IMR-90 (cell line): ENCODE data around the gene KMT5C. TPM values are rescaled to one million over a fixed set of nuclear protein-coding genes. Genes with fewer than 3 reads are reported as not detected.

Source experiments
- ATAC-seq: fragments of 200-7000 bp; cut with Tn5 transposase; 2 replicates; pipeline ENCODE4 v1.9.1; 2020; ENCODE audit warnings: low read depth, mild to moderate bottlenecking, moderate library complexity
- BruUV-seq: library from RNA; stranded (reverse); fragments of 400-500 nt; replicated peaks from 2 replicates; lab custom pipeline; 2021; lab: Mats Ljungman, UMichigan
- CTCF ChIA-PET: fragments of 300-600 bp; formaldehyde crosslinking; extraction: SDS; loops from one replicate; lab custom pipeline; 2021; ENCODE audit warnings: antibody characterized with exemption; lab: Yijun Ruan, JAX
- POLR2A ChIA-PET: fragments of 300-600 bp; sonication (Branson Sonifier 250); formaldehyde crosslinking; loops from one replicate; lab custom pipeline; 2022; ENCODE audit warnings: antibody characterized with exemption; ENCODE audit not compliant: unreplicated experiment; lab: Charles Lee
- DNase-seq: peaks from one replicate; pipeline ENCODE4 v3.0.0; 2013
- H2AFZ ChIP-seq: replicated peaks from 2 replicates; pipeline ENCODE3; 2013; ENCODE audit warnings: low read length, mild to moderate bottlenecking; ENCODE audit not compliant: poor library complexity
- H2AK5ac ChIP-seq: 2 replicates; pipeline ENCODE4 v1.6.1; 2013; ENCODE audit warnings: low read depth, low read length, inconsistent platforms
- H2AK9ac ChIP-seq: replicated peaks from 2 replicates; pipeline ENCODE3; 2013; ENCODE audit warnings: mild to moderate bottlenecking, low read depth, low read length, moderate library complexity; ENCODE audit not compliant: poor library complexity
- H2BK120ac ChIP-seq: 2 replicates; pipeline ENCODE4 v1.6.1; 2013; ENCODE audit warnings: low read depth, low read length, inconsistent platforms
- H2BK15ac ChIP-seq: 3 replicates; pipeline ENCODE4 v1.6.1; 2013; ENCODE audit warnings: low read depth, low read length, inconsistent platforms
- H2BK20ac ChIP-seq: 2 replicates; pipeline ENCODE4 v1.6.1; 2013; ENCODE audit warnings: low read depth, mild to moderate bottlenecking, inconsistent platforms, low read length, moderate library complexity
- H2BK5ac ChIP-seq: 2 replicates; pipeline ENCODE4 v1.6.1; 2013; ENCODE audit warnings: mild to moderate bottlenecking, low read depth, low read length, inconsistent platforms; ENCODE audit not compliant: poor library complexity, severe bottlenecking
- H3K14ac ChIP-seq: replicated peaks from 2 replicates; pipeline ENCODE4 v1.6.1; 2013; ENCODE audit warnings: low read depth, low read length, inconsistent platforms
- H3K18ac ChIP-seq: 2 replicates; pipeline ENCODE4 v1.6.1; 2013; ENCODE audit warnings: low read depth, low read length, control low read depth
- H3K23ac ChIP-seq: 2 replicates; pipeline ENCODE4 v1.6.1; 2013; ENCODE audit warnings: low read depth, low read length, inconsistent platforms
- H3K27ac ChIP-seq: 2 replicates; pipeline ENCODE4 v1.5.1; 2013; ENCODE audit warnings: mild to moderate bottlenecking, control low read depth, low read length; ENCODE audit not compliant: insufficient read depth
- H3K27me3 ChIP-seq: 2 replicates; pipeline ENCODE4 v1.6.1; 2013; ENCODE audit warnings: low read length; ENCODE audit not compliant: control insufficient read depth, insufficient read depth
- H3K36me3 ChIP-seq: 2 replicates; pipeline ENCODE4 v1.6.1; 2013; ENCODE audit warnings: low read length, mixed read lengths; ENCODE audit not compliant: control insufficient read depth, insufficient read depth
- H3K4ac ChIP-seq: 2 replicates; pipeline ENCODE4 v1.6.1; 2013; ENCODE audit warnings: low read depth, low read length, inconsistent platforms
- H3K4me1 ChIP-seq: 2 replicates; pipeline ENCODE4 v1.6.1; 2013; ENCODE audit warnings: low read length, mixed read lengths; ENCODE audit not compliant: control insufficient read depth, insufficient read depth
- H3K4me2 ChIP-seq: 2 replicates; pipeline ENCODE4 v1.6.1; 2013; ENCODE audit warnings: low read depth, mild to moderate bottlenecking, control low read depth, low read length, moderate library complexity
- H3K4me3 ChIP-seq: 2 replicates; pipeline ENCODE4 v1.5.1; 2013; ENCODE audit warnings: low read depth, mild to moderate bottlenecking, control low read depth, low read length, moderate library complexity; ENCODE audit not compliant: insufficient read depth
- H3K56ac ChIP-seq: 2 replicates; pipeline ENCODE4 v1.6.1; 2013; ENCODE audit warnings: low read length, inconsistent platforms; ENCODE audit not compliant: insufficient read depth; ENCODE audit errors: extremely low read depth
- H3K79me1 ChIP-seq, 2 experiments: 2 replicates each; pipeline ENCODE4 v1.6.1; 2013; ENCODE audit warnings: low read length in 2 of 2, inconsistent platforms in 1 of 2, low read depth in 1 of 2
- H3K9ac ChIP-seq: 2 replicates; pipeline ENCODE4 v1.6.1; 2013; ENCODE audit warnings: low read depth, low read length, control low read depth
- H3K9me1 ChIP-seq: 2 replicates; pipeline ENCODE4 v1.6.1; 2013; ENCODE audit warnings: low read length, inconsistent platforms; ENCODE audit not compliant: insufficient read depth
- H3K9me3 ChIP-seq: 2 replicates; pipeline ENCODE4 v1.6.1; 2013; ENCODE audit warnings: low read length; ENCODE audit not compliant: control insufficient read depth, insufficient read depth
- H4K20me1 ChIP-seq: 2 replicates; pipeline ENCODE4 v1.6.1; 2013; ENCODE audit warnings: low read length, inconsistent platforms; ENCODE audit not compliant: insufficient read depth
- H4K5ac ChIP-seq: 2 replicates; pipeline ENCODE4 v1.6.1; 2013; ENCODE audit warnings: mild to moderate bottlenecking, low read depth, low read length, control low read depth
- H4K8ac ChIP-seq, 2 experiments: 2 replicates each; pipeline ENCODE4 v1.6.1; 2013; ENCODE audit warnings: low read depth in 2 of 2, low read length in 2 of 2, control low read depth in 1 of 2, inconsistent platforms in 1 of 2
- H4K91ac ChIP-seq: 2 replicates; pipeline ENCODE4 v1.6.1; 2013; ENCODE audit warnings: low read depth, low read length, inconsistent platforms; ENCODE audit not compliant: insufficient read depth
- CEBPB ChIP-seq: IDR thresholded peaks from 2 replicates; pipeline ENCODE4 v1.6.1; 2012; ENCODE audit warnings: low read depth, low read length, improper control_type of control experiment
- ELK1 ChIP-seq: fragments of 150-350 bp; IDR thresholded peaks from 2 replicates; pipeline ENCODE4 v1.6.1; 2016; ENCODE audit warnings: low read depth, mild to moderate bottlenecking, low read length, moderate library complexity, borderline replicate concordance
- FOS ChIP-seq: fragments of 150-350 bp; IDR thresholded peaks from 2 replicates; pipeline ENCODE4 v1.6.1; 2016; ENCODE audit warnings: low read depth, low read length
- MAFK ChIP-seq: IDR thresholded peaks from 2 replicates; pipeline ENCODE4 v1.6.1; 2012; ENCODE audit warnings: low read depth, low read length, improper control_type of control experiment
- MAZ ChIP-seq: IDR thresholded peaks from 2 replicates; pipeline ENCODE4 v1.6.1; 2012; ENCODE audit warnings: low read depth, mild to moderate bottlenecking, low read length, improper control_type of control experiment, moderate library complexity, borderline replicate concordance
- MXI1 ChIP-seq: IDR thresholded peaks from 2 replicates; pipeline ENCODE4 v1.6.1; 2012; ENCODE audit warnings: low read depth, mild to moderate bottlenecking, low read length, moderate library complexity, borderline replicate concordance
- NFE2L2 ChIP-seq: fragments of 150-350 bp; IDR thresholded peaks from 2 replicates; pipeline ENCODE4 v1.6.1; 2016; ENCODE audit warnings: low read depth, mild to moderate bottlenecking, low read length
- RAD21 ChIP-seq: IDR thresholded peaks from 2 replicates; pipeline ENCODE4 v1.6.1; 2012; ENCODE audit warnings: low read length, improper control_type of control experiment
- RCOR1 ChIP-seq: IDR thresholded peaks from 2 replicates; pipeline ENCODE4 v1.6.1; 2012; ENCODE audit warnings: mild to moderate bottlenecking, low read length, improper control_type of control experiment; ENCODE audit not compliant: insufficient replicate concordance
- RFX5 ChIP-seq: IDR thresholded peaks from 2 replicates; pipeline ENCODE4 v1.8.0; 2012; ENCODE audit warnings: low read depth, mild to moderate bottlenecking, low read length, moderate library complexity
- SMC3 ChIP-seq: fragments of 150-350 bp; IDR thresholded peaks from 2 replicates; pipeline ENCODE4 v1.6.1; 2016; ENCODE audit warnings: low read depth, mild to moderate bottlenecking, antibody characterized with exemption, low read length, moderate library complexity
- USF2 ChIP-seq: fragments of 150-350 bp; IDR thresholded peaks from 2 replicates; pipeline ENCODE4 v1.6.1; 2017; ENCODE audit warnings: mild to moderate bottlenecking, antibody characterized with exemption, low read length, low read depth
- WGBS, 2 experiments: methylation state at CpG; one replicate each; pipeline versions ENCODE4 v1.1.5 to v1.1.7; 2013; ENCODE audit warnings: missing lambda C conversion rate in 2 of 2; ENCODE audit not compliant: insufficient read length in 1 of 2; ENCODE audit errors: extremely low coverage in 2 of 2; 5-methylcytosine and 5-hydroxymethylcytosine counted together
- dilution Hi-C: fragments of 300-500 bp; cut with HindIII; formaldehyde crosslinking; loops from one replicate; pipeline ENCODE4 v1.14.3; 2018; ENCODE audit warnings: low sequenced_read_pairs; ENCODE audit not compliant: unreplicated experiment
- in situ Hi-C: fragments of 300-500 bp; cut with MboI; formaldehyde crosslinking; loops from 3 replicates; pipeline ENCODE4 v1.14.3; 2019; ENCODE audit warnings: low sequenced_read_pairs, inconsistent platforms, mixed read lengths
- intact Hi-C: fragments of 100-400 bp; cut with micrococcal nuclease; formaldehyde crosslinking; loops from 2 replicates; pipeline ENCODE4 v1.10.0; 2022
- polyA plus RNA-seq, 3 experiments: library from polyadenylated mRNA; depleted of rRNA; stranded (reverse); fragments of >200 nt; gene quantifications; 2 replicates each; pipeline ENCODE4 v1.2.3, GENCODE V29; 2012; ENCODE audit warnings: low replicate concordance in 1 of 3
- total RNA-seq: library from RNA; depleted of rRNA; stranded (reverse); fragments of >200 nt; gene quantifications from 2 replicates; pipeline ENCODE4 v1.2.3, GENCODE V29; 2012

The KMT5C gene
- total and polyA plus RNA-seq, 2 of the 4 experiments (the other 2 are of a cell fraction): 1.8 to 5.9 TPM

- 64% methylated on average over 7 of the region's 12 CpGs; no CpG with 5 or more reads in 1 of the 2 experiments for WGBS, 2 experiments
- Histone ChIP-seq H3K23ac (no peak overlapping the region), H3K4me2 (no peak overlapping the region), H3K4me3 (no peak overlapping the region), H2AK9ac (no peak overlapping the region), H3K4me1 (no peaks in the 10 kb centered on the region; the same call in 1 of the 2 replicates), H3K56ac (no peak overlapping the region), H3K9ac (no peak overlapping the region), H4K8ac (no peak overlapping the region), H3K27me3 (peaks cover 18% of the 10 kb centered on the region), H3K9me1 (no peaks in the 10 kb centered on the region), H2BK5ac (no peak overlapping the region), H3K27ac (no peak overlapping the region), H2BK15ac (no peak overlapping the region), H4K91ac (no peak overlapping the region), H4K5ac (no peak overlapping the region), H3K4ac (no peak overlapping the region), H3K36me3 (no peaks in the 10 kb centered on the region), H2AK5ac (no peak overlapping the region), H2AFZ (no peak overlapping the region), H3K14ac (no peak overlapping the region), H3K79me1 (no peaks in the 10 kb centered on the region), H2BK120ac (no peak overlapping the region), H2BK20ac (no peak overlapping the region), H4K20me1 (no peaks in the 10 kb centered on the region), H3K9me3 (no peaks in the 10 kb centered on the region), H3K18ac (no peak overlapping the region)
- ChIA-PET POLR2A (no interaction called here), CTCF (no interaction called here)
- in situ Hi-C loops (no loop called here), dilution Hi-C loops (no loop called here), intact Hi-C loops (no loop called here)
- no TSS peak for BruUV-seq
- no peak for DNase-seq
- TF ChIP-seq MXI1 (no peak), FOS (no peak), NFE2L2 (no peak), MAZ (no peak), CEBPB (no peak), SMC3 (no peak), MAFK (no peak), RFX5 (no peak), ELK1 (no peak), RCOR1 (no peak), USF2 (no peak), RAD21 (no peak)
- ATAC-seq: no peak
These were observed 17.3 kb upstream of the KMT5C start for GRCh38 chr19:55322204-55322885.
